Activated CD8-positive, alpha-beta memory T cell treated with anti-CD3 and anti-CD28 coated beads, Interleukin-2, amount 10 ng/mL, durations not matched to agents 7 days and 5 days (primary cell): Measurements from ENCODE around the gene CLDN14. TPM values are rescaled to one million over a fixed set of nuclear protein-coding genes. Genes with fewer than 3 reads are reported as not detected.

ENCODE experiments used
- ATAC-seq: fragments of 150-1000 bp; cut with Tn5 transposase; one replicate; pipeline ENCODE4 v1.10.0; 2021; ENCODE audit warnings: moderate library complexity
- CTCF ChIA-PET: fragments of 350-600 bp; sonication (Branson Sonifier 250); formaldehyde crosslinking; loops from one replicate; lab custom pipeline; 2021; ENCODE audit warnings: antibody characterized with exemption; lab: Charles Lee
- DNase-seq: peaks from one replicate; pipeline ENCODE4 v3.0.0-alpha.2; 2020
- H3K27ac Mint-ChIP-seq: one replicate; pipeline ENCODE4 v1.8.0; 2021; ENCODE audit warnings: mild to moderate bottlenecking, mixed read lengths
- H3K27me3 Mint-ChIP-seq: one replicate; pipeline ENCODE4 v1.8.0; 2021; ENCODE audit warnings: mixed read lengths
- H3K36me3 Mint-ChIP-seq: one replicate; pipeline ENCODE4 v1.8.0; 2021; ENCODE audit warnings: mild to moderate bottlenecking, mixed read lengths
- H3K4me1 Mint-ChIP-seq: one replicate; pipeline ENCODE4 v1.8.0; 2021; ENCODE audit warnings: mixed read lengths
- H3K4me3 Mint-ChIP-seq: one replicate; pipeline ENCODE4 v1.8.0; 2021; ENCODE audit warnings: mild to moderate bottlenecking, moderate library complexity, mixed read lengths
- H3K9me3 Mint-ChIP-seq: one replicate; pipeline ENCODE4 v1.8.0; 2022; ENCODE audit warnings: low read depth, mixed read lengths
- total RNA-seq, 2 experiments: library from RNA; stranded (reverse); gene quantifications; one replicate each; pipeline ENCODE4 v1.2.3, GENCODE V29; 2021

The CLDN14 gene
- not detected for total RNA-seq

DNA sequence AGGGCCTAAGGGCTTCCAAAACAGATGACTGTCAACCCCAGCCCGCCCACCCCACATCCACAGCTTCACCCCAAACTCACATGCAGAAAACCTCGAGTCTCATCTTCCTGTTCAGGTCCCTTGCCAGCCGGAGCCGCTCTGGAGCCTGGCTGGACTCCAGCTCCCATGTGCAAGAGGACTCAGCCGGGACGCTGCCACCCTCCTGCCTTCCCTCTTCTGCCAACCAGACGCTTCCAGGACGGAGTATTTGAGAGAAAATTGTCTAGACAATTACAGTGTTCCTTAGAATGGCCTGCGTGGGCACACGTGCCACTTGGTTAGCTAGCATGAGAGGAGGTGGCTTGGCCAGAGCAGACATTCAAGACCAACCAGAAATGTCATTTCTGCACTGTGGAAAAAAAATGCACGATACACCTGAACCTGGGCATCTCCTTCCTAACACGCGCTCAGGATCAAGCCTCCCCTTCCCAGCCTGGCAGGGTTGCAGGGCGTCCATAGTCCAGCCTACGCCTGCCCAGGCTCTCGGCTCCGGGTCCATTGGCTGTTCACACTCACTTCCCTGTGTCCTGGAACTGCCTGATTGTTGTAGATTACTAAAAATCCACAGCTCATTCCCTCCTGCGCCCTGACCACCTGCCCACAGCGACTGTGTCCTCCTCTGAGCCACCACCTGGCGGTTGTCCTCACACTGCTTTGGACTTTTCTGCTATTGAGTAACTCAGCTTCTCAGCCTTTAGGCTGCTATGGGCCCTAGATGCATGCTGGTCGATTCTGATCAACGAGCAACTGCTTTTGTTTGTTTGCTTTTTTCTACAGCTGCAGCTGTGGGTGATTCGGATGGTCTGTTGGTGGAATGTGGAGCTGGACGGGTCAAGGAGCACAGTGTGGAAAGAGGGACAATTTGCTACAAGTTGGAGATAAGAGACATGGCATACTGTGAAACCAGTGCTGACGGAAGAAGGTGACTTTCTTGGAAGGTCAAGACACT is at the start of gene CLDN14:
Gene CLDN14, minus strand, starts transcription at position 708 of the 988 bp plus-strand sequence. CDS start 18,427 bp downstream, outside the sequence.
- H3K27ac Mint-ChIP-seq = no peak within 1 kb of the TSS
- CTCF ChIA-PET = no interaction called here
- no peaks in the 10 kb centered on the region for H3K36me3 Mint-ChIP-seq

DNA sequence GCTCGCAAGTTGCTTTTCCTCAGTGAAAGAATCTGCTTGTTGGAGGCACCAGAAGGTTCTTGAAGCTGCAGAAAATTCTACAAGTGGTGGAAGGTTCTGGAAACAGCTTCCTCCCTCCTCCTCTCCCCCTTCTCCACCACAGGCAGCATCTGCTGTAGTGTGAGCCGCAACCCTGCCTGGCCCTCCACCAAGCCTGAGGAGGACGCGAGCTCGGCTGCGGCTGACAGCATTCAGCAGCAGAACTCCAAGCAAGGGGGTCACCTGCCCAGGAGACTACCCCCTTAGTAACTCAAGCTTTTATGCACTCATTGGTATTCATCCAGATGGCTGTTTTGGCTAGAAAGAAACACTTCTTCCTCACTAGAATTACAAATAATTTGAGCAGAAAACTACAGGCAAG is 48.8 kb upstream of the CLDN14 start:
- CTCF ChIA-PET = no interaction called here
- Mint-ChIP-seq H3K27me3 (peaks cover 7% of the 10 kb centered on the region), H3K4me1 (no peaks in the 10 kb centered on the region), H3K27ac (no peak overlapping the region), H3K9me3 (no peaks in the 10 kb centered on the region), H3K36me3 (no peaks in the 10 kb centered on the region), H3K4me3 (no peak overlapping the region)
- ATAC-seq = no peak
- no peak for DNase-seq

More for the DNA sequence above, at the start of gene CLDN14:
- peaks cover 2% of the 10 kb centered on the region for H3K27me3 Mint-ChIP-seq
- H3K9me3 Mint-ChIP-seq = no peaks in the 10 kb centered on the region
- peaks cover 2% of the 10 kb centered on the region for H3K4me1 Mint-ChIP-seq
- ATAC-seq (no peak), DNase-seq (no peak)
- H3K4me3 Mint-ChIP-seq = no peak within 1 kb of the TSS

- CTCF ChIA-PET = no interaction called here
Measured at GRCh38 chr21:36527317-36527716, 47.4 kb upstream of the CLDN14 start.

DNA sequence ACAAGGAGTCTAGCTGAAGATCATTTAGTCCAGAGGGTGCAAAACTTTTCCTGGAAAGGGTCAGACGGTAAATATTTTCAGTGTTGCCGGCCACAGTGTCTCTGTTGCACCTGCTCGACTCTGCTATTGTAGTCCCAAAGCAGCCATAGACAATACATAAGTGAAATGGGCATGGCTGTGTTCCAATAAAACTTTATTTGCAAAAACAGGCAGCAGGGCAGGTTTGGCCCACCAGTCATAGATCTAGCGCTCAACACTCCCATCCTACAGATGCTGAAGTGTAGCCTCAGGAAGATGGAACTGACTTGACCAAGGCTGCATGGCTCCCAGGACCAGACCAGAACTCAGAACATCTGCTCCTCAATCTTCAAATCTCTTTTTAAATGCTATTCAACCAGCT is 46.2 kb upstream of the CLDN14 start:
- no peak for DNase-seq
- CTCF ChIA-PET = no interaction called here
- no peaks in the 10 kb centered on the region for H3K4me1 Mint-ChIP-seq
- ATAC-seq = no peak
- H3K9me3 Mint-ChIP-seq = no peaks in the 10 kb centered on the region
- H3K36me3 Mint-ChIP-seq = no peaks in the 10 kb centered on the region
- H3K4me3 Mint-ChIP-seq = no peak overlapping the region
- H3K27ac Mint-ChIP-seq = no peak overlapping the region
- H3K27me3 Mint-ChIP-seq = peaks cover 7% of the 10 kb centered on the region

More at GRCh38 chr21:36527317-36527716, 47.4 kb upstream of the CLDN14 start:
- H3K27me3 Mint-ChIP-seq = peaks cover 7% of the 10 kb centered on the region
- H3K9me3 Mint-ChIP-seq = no peaks in the 10 kb centered on the region
- no peaks in the 10 kb centered on the region for H3K36me3 Mint-ChIP-seq
- H3K27ac Mint-ChIP-seq = no peak overlapping the region
- DNase-seq = no peak
- no peak overlapping the region for H3K4me3 Mint-ChIP-seq
- ATAC-seq = no peak
- H3K4me1 Mint-ChIP-seq = no peaks in the 10 kb centered on the region

DNA sequence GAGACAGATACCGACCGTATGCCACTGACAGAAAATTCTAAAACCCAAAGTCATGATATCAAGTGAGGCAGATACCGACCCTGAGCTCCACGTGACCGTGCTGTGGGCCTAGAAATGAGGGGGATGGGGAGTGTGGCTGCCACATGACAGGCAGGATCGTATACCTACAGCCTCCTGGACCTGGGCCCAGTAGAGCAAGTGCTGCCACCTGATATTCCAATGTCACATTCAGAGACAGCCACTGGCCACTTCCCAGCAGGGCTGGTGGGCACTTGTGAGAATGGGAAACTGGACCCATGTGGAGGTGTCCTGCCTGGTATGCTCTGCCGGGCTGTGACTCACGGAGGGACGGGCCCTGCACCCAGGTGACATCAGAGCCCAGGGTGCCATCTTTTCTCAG is 44.6 kb upstream of the CLDN14 start:
- no peak for ATAC-seq

GRCh38 chr21:36522219-36522808 is 42.4 kb upstream of the CLDN14 start:
- Mint-ChIP-seq H3K4me1 (no peaks in the 10 kb centered on the region), H3K27me3 (peaks cover 5% of the 10 kb centered on the region), H3K27ac (no peak overlapping the region), H3K36me3 (no peaks in the 10 kb centered on the region), H3K9me3 (peaks cover 3% of the 10 kb centered on the region), H3K4me3 (no peak overlapping the region)
- CTCF ChIA-PET = interaction anchor here (0.8 kb wide), 1 partner anchor 17 kb away, joined by 3 read pairs; no protein-coding TSS in a partner anchor
- ATAC-seq (no peak), DNase-seq (no peak)

More for the DNA sequence above, 44.6 kb upstream of the CLDN14 start:
- peaks cover 8% of the 10 kb centered on the region for H3K27me3 Mint-ChIP-seq
- peaks cover 3% of the 10 kb centered on the region for H3K9me3 Mint-ChIP-seq
- H3K27ac Mint-ChIP-seq = no peak overlapping the region
- no peaks in the 10 kb centered on the region for H3K4me1 Mint-ChIP-seq
- CTCF ChIA-PET = no interaction called here
- no peaks in the 10 kb centered on the region for H3K36me3 Mint-ChIP-seq
- H3K4me3 Mint-ChIP-seq = no peak overlapping the region
- no peak for DNase-seq

GRCh38 chr21:36518883-36519492 is 39.1 kb upstream of the CLDN14 start:
- Mint-ChIP-seq H3K27ac (no peak overlapping the region), H3K4me1 (no peaks in the 10 kb centered on the region), H3K36me3 (no peaks in the 10 kb centered on the region), H3K27me3 (peaks cover 8% of the 10 kb centered on the region), H3K4me3 (no peak overlapping the region), H3K9me3 (peaks cover 3% of the 10 kb centered on the region)
- ATAC-seq (no peak), DNase-seq (no peak)
- CTCF ChIA-PET = no interaction called here

DNA sequence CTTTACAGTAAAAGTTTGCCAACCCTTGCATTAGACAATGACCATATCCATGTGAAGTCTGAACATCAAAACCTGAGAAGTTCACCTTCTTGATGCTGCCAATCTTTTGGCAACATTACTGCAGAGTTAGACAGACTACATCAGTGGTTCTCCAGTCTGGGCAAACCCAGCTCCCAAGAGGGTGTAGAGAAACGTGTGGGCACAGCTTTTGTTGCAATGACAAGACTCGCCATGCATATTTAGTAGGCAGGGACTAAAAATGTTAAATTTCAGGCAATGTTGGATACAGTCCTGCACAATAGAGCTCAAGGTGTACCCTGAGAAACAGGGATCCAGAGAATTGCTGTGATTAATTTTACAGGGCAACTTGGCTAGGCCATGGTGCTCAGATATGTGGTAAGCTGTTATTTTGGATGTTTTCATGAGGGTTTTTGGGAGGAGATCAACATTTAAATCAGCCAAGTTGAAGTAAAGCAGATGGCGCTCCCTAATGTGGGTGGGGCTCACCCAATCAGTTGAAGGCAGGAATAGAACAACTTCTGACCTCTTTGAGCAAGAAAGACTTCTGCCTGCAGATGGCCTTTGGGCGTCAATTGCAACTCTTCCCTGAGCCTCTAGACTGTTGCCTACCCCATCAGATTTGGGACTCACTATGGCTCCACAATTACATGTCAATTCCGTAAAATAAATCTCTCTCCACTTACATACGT is 37.6 kb upstream of the CLDN14 start:
- no peaks in the 10 kb centered on the region for H3K4me1 Mint-ChIP-seq
- CTCF ChIA-PET = interaction anchor here (1.0 kb wide), 1 partner anchor 13 kb away, joined by 4 read pairs; no protein-coding TSS in a partner anchor

GRCh38 chr21:36516281-36516680 is 36.4 kb upstream of the CLDN14 start:
- no peak overlapping the region for H3K27ac Mint-ChIP-seq
- peaks cover 2% of the 10 kb centered on the region for H3K4me1 Mint-ChIP-seq
- H3K4me3 Mint-ChIP-seq = no peak overlapping the region
- DNase-seq (no peak), ATAC-seq (no peak)
- peaks cover 3% of the 10 kb centered on the region for H3K9me3 Mint-ChIP-seq
- CTCF ChIA-PET = no interaction called here
- peaks cover 17% of the 10 kb centered on the region for H3K27me3 Mint-ChIP-seq
- H3K36me3 Mint-ChIP-seq = no peaks in the 10 kb centered on the region

More for the DNA sequence above, 37.6 kb upstream of the CLDN14 start:
- DNase-seq (no peak), ATAC-seq (no peak)
- Mint-ChIP-seq H3K27me3 (peaks cover 8% of the 10 kb centered on the region), H3K36me3 (no peaks in the 10 kb centered on the region), H3K4me3 (no peak overlapping the region), H3K27ac (no peak overlapping the region), H3K9me3 (peaks cover 3% of the 10 kb centered on the region)

DNA sequence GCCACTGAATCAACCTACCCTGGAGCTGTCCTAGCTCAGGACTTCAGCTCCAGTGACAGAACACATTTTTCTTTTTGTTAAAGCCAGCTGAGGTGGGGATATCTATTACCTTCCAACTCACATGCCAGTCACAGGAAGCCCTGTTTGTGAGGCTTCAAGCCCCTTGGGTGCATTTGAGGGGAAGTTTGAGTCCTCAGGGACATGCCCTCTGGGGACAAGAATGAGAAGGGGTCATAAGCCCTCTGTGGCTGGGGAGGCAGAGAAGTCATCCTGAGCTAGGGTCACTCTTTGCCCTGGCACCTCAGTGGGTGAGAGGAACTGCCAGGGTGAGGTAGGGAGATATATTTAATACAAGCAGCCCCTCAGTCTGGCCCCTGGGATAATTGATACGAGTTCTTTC is 33.5 kb upstream of the CLDN14 start:
- H3K27me3 Mint-ChIP-seq = peaks cover 19% of the 10 kb centered on the region
- H3K36me3 Mint-ChIP-seq = no peaks in the 10 kb centered on the region
- DNase-seq = no peak
- no peak for ATAC-seq
- H3K9me3 Mint-ChIP-seq = no peaks in the 10 kb centered on the region
- H3K4me1 Mint-ChIP-seq = peaks cover 2% of the 10 kb centered on the region
- no peak overlapping the region for H3K27ac Mint-ChIP-seq
- no peak overlapping the region for H3K4me3 Mint-ChIP-seq
- CTCF ChIA-PET = interaction anchor here (1.4 to 1.5 kb wide), 2 partner anchors 8 to 10 kb away, joined by 3 read pairs; no protein-coding TSS in a partner anchor

- peaks cover 19% of the 10 kb centered on the region for H3K27me3 Mint-ChIP-seq
- CTCF ChIA-PET = interaction anchor here (1.4 to 1.5 kb wide), 2 partner anchors 8 to 9 kb away, joined by 3 read pairs; no protein-coding TSS in a partner anchor
Measured at GRCh38 chr21:36512971-36513370, 33.0 kb upstream of the CLDN14 start.

DNA sequence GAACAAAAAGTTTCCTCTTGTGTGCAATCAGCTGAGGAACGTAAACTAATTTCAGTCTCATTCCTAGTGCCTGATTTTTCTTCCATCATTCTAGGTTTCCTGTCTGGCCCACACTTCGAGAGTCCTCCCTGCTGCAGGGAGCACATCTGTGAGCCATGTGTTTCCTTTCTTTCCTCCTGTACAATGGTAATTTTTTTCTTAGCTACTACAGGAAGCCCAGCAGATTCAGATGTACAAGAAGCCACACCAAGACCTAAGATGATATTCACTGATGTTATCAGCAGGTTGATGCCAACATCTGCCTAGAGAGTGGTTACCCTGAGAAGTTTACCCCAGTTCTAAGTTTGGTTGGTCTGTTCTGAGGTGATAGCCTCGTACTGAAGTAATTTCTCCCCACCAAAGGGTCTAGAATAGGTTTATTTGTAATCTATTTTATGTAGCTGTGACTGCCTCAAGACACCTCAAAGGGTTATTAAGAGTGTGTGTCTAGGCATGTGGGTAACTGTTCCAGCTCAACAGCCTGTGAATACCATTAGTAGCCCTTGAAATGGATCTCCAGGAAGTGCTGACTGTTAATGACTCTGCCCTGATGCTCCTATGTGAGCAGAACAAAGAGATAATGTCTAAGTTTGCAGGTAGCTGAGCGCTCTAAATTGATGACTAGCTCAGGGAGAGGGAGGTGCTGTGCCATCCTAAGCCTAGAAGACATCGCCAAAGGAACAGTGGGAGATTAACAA is 31.7 kb upstream of the CLDN14 start:
- H3K36me3 Mint-ChIP-seq = no peaks in the 10 kb centered on the region
- CTCF ChIA-PET = no interaction called here
- DNase-seq = no peak
- H3K4me3 Mint-ChIP-seq = no peak overlapping the region
- no peaks in the 10 kb centered on the region for H3K9me3 Mint-ChIP-seq
- peaks cover 2% of the 10 kb centered on the region for H3K4me1 Mint-ChIP-seq
- no peak for ATAC-seq
- no peak overlapping the region for H3K27ac Mint-ChIP-seq
- H3K27me3 Mint-ChIP-seq = peaks cover 21% of the 10 kb centered on the region

More at GRCh38 chr21:36512971-36513370, 33.0 kb upstream of the CLDN14 start:
- Mint-ChIP-seq H3K36me3 (no peaks in the 10 kb centered on the region), H3K9me3 (no peaks in the 10 kb centered on the region), H3K4me1 (peaks cover 2% of the 10 kb centered on the region), H3K27ac (no peak overlapping the region), H3K4me3 (no peak overlapping the region)
- ATAC-seq = no peak
- no peak for DNase-seq
